ENCODE results near the gene DOCK4.

The DOCK4 gene

GRCh38 chr7:111765751-111766643 is 440.2 kb downstream of the DOCK4 start:
- DNase-seq (ENCODE audit: low read depth in 2 of 2), result no peak

- no peak for DNase-seq (ENCODE audit: low read depth in 2 of 2)
These were observed 442.9 kb downstream of the DOCK4 start for GRCh38 chr7:111763221-111763801.

GRCh38 chr7:111762799-111763198 is 443.4 kb downstream of the DOCK4 start:
- no peak for DNase-seq (ENCODE audit: low read depth in 2 of 2)

GRCh38 chr7:111762211-111762610 is 444.0 kb downstream of the DOCK4 start:
- DNase-seq (ENCODE audit: low read depth in 2 of 2), result no peak

- DNase-seq (ENCODE audit: low read depth in 2 of 2), result no peak
These were observed 446.2 kb downstream of the DOCK4 start for GRCh38 chr7:111760043-111760442.

- DNase-seq (ENCODE audit: low read depth in 2 of 2), result no peak
These were observed 447.9 kb downstream of the DOCK4 start for GRCh38 chr7:111758332-111758731.

GRCh38 chr7:111756687-111757178 is 449.5 kb downstream of the DOCK4 start:
- no peak for DNase-seq (ENCODE audit: low read depth in 2 of 2)

GRCh38 chr7:111755383-111755782 is 450.8 kb downstream of the DOCK4 start:
- DNase-seq (ENCODE audit: low read depth in 2 of 2), result no peak

GRCh38 chr7:111753968-111754367 is 452.2 kb downstream of the DOCK4 start:
- DNase-seq (ENCODE audit: low read depth in 2 of 2), result no peak

- DNase-seq (ENCODE audit: low read depth in 2 of 2), result peak; percentile 37 to 50
These were observed 454.1 kb downstream of the DOCK4 start for GRCh38 chr7:111752022-111752582.

GRCh38 chr7:111750878-111751277 is 455.3 kb downstream of the DOCK4 start:
- no peak for DNase-seq (ENCODE audit: low read depth in 2 of 2)

- DNase-seq (ENCODE audit: low read depth in 2 of 2), result no peak
These were observed 456.0 kb downstream of the DOCK4 start for GRCh38 chr7:111750228-111750627.

GRCh38 chr7:111749625-111750024 is 456.6 kb downstream of the DOCK4 start:
- no peak for DNase-seq (ENCODE audit: low read depth in 2 of 2)

- DNase-seq (ENCODE audit: low read depth in 2 of 2), result no peak
These were observed 458.5 kb downstream of the DOCK4 start for GRCh38 chr7:111747718-111748117.

- no peak for DNase-seq (ENCODE audit: low read depth in 2 of 2)
These were observed 459.2 kb downstream of the DOCK4 start for GRCh38 chr7:111746950-111747349.

GRCh38 chr7:111744501-111745155 is 461.6 kb downstream of the DOCK4 start:
- no peak for DNase-seq (ENCODE audit: low read depth in 2 of 2)

- no peak for DNase-seq (ENCODE audit: low read depth in 2 of 2)
These were observed 462.9 kb downstream of the DOCK4 start for GRCh38 chr7:111743244-111743847.

- DNase-seq (ENCODE audit: low read depth in 2 of 2), result peak in 1 of 2 donors; percentile 12
These were observed 464.4 kb downstream of the DOCK4 start for GRCh38 chr7:111741811-111742240.

GRCh38 chr7:111740942-111741341 is 465.3 kb downstream of the DOCK4 start:
- DNase-seq (ENCODE audit: low read depth in 2 of 2), result no peak

- DNase-seq (ENCODE audit: low read depth in 2 of 2), result no peak
These were observed 469.7 kb downstream of the DOCK4 start for GRCh38 chr7:111736552-111736874.

GRCh38 chr7:111735661-111736551 is 470.3 kb downstream of the DOCK4 start:
- DNase-seq (ENCODE audit: low read depth in 2 of 2), result peak; percentile 12 to 48

Data from activated CD4-positive, alpha-beta T cell treated with anti-CD3 and anti-CD28 coated beads for 24 hours (primary cell).